Suprapubic skin (tissue), 4 donors: ENCODE data around the gene PTGR3. TPM values are rescaled to one million over a fixed set of nuclear protein-coding genes. Genes with fewer than 3 reads are reported as not detected.

Experiments
- DNase-seq, 2 donors: peaks; one replicate each; pipeline ENCODE4 v3.0.0-alpha.2; 2019; ENCODE audit warnings: low spot score in 2 of 2
- H3K27ac ChIP-seq: fragments of 200-600 bp; sonication (generic); one replicate; pipeline ENCODE4 v1.5.1; 2019
- H3K27me3 ChIP-seq: fragments of 200-600 bp; sonication (generic); one replicate; pipeline ENCODE4 v1.5.1; 2019
- H3K36me3 ChIP-seq: fragments of 200-600 bp; sonication (generic); one replicate; pipeline ENCODE4 v1.5.1; 2019
- H3K4me1 ChIP-seq: fragments of 200-600 bp; sonication (generic); one replicate; pipeline ENCODE4 v1.5.1; 2019
- H3K4me3 ChIP-seq: fragments of 200-600 bp; sonication (generic); one replicate; pipeline ENCODE4 v1.5.1; 2019; ENCODE audit warnings: mild to moderate bottlenecking
- H3K9me3 ChIP-seq: fragments of 200-600 bp; sonication (generic); one replicate; pipeline ENCODE4 v1.5.1; 2019
- EP300 ChIP-seq: sonication (generic); formaldehyde crosslinking; IDR thresholded peaks from one replicate; pipeline ENCODE4 v1.6.1; 2017; ENCODE audit warnings: antibody characterized with exemption
- POLR2A ChIP-seq, 2 donors: fragments of 450-650 bp; IDR thresholded peaks; one replicate each; pipeline ENCODE4 v1.6.1; 2017; ENCODE audit warnings: antibody characterized with exemption in 2 of 2, mild to moderate bottlenecking in 2 of 2, moderate library complexity in 2 of 2
- POLR2AphosphoS5 ChIP-seq, 3 donors: sonication (generic); formaldehyde crosslinking; IDR thresholded peaks; one replicate each; pipeline ENCODE4 v1.6.1; 2017; ENCODE audit warnings: antibody characterized with exemption in 3 of 3
- WGBS: methylation state at CpG from one replicate; pipeline ENCODE4 v1.1.5; 2018; 5-methylcytosine and 5-hydroxymethylcytosine counted together
- total RNA-seq, 4 donors: library from RNA; depleted of rRNA; stranded (reverse); fragments of >200 nt; gene quantifications; one replicate each; pipeline ENCODE4 v1.1.0, GENCODE V29; 2016
- TF ChIP-seq, protein P1 (sequence below), 2 donors: fragments of 200-600 bp in 1 of 2; fragments of 450-650 bp in 1 of 2; sonication (generic) in 1 of 2; IDR thresholded peaks; one replicate each; pipeline ENCODE4 v1.5.1; 2016 to 2019; ENCODE audit warnings: antibody characterized with exemption in 2 of 2, mild to moderate bottlenecking in 1 of 2, moderate library complexity in 1 of 2

Gene PTGR3
- total RNA-seq, 4 donors from 2014 or later, result 14.0 to 20.4 (median 15.5) TPM

DNA sequence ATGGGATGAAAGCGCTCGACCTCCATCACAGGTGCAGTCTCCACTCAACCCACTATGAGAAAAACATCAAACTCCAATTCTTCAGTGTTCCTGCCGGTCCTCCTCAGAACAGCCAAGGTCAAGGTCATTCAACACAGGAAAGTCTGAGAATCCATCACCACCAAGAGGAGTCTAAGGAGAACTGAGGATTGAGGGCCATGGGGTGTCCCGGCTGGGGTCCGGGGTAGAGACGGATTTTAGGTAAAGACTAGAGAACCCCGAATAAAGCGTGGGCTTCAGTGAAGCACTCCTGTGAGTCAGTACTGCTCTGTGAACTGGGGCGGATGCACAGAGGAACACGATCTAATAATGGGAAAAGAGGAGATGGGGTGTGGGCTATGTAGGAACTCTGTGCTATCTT, 41.8 kb downstream of the PTGR3 start:
- DNase-seq, result no peak
- H3K27ac ChIP-seq, result no peak overlapping the region
- no peaks in the 10 kb centered on the region for H3K27me3 ChIP-seq
- no peak overlapping the region for H3K4me3 ChIP-seq
- no peak for TF ChIP-seq EP300
- TF ChIP-seq, protein P1, sequence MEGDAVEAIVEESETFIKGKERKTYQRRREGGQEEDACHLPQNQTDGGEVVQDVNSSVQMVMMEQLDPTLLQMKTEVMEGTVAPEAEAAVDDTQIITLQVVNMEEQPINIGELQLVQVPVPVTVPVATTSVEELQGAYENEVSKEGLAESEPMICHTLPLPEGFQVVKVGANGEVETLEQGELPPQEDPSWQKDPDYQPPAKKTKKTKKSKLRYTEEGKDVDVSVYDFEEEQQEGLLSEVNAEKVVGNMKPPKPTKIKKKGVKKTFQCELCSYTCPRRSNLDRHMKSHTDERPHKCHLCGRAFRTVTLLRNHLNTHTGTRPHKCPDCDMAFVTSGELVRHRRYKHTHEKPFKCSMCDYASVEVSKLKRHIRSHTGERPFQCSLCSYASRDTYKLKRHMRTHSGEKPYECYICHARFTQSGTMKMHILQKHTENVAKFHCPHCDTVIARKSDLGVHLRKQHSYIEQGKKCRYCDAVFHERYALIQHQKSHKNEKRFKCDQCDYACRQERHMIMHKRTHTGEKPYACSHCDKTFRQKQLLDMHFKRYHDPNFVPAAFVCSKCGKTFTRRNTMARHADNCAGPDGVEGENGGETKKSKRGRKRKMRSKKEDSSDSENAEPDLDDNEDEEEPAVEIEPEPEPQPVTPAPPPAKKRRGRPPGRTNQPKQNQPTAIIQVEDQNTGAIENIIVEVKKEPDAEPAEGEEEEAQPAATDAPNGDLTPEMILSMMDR (IDR thresholded peaks at IDR 0.05), result no peak
- TF ChIP-seq POLR2AphosphoS5 (IDR thresholded peaks at IDR 0.05), result no peak
- TF ChIP-seq POLR2A (IDR thresholded peaks at IDR 0.05), result no peak
- H3K4me1 ChIP-seq, result no peaks in the 10 kb centered on the region
- no peaks in the 10 kb centered on the region for H3K9me3 ChIP-seq
- H3K36me3 ChIP-seq, result no peaks in the 10 kb centered on the region
- WGBS, result 94% methylated on average over 10 of the region's 10 CpGs

DNA sequence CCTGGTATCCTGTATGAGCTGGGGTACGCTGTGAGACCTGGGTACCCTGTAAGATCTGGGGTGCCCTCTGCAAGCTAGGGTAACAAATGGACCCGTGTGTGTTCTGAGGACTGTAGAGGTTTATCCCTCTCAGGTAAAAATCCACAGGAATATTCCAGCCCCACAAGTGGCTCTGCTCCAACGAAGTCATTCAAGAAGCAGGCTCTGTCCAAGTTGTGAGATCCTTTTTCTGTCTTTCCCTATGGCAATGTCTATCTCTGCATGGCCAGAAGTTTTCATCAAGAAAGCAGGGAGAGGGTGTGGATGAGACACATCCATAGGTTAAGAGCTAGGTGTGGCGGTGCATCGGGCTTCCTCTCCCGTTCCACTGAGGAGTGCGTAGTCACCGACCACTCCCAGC, 43.0 kb downstream of the PTGR3 start:
- Histone ChIP-seq H3K36me3 (no peaks in the 10 kb centered on the region), H3K9me3 (no peaks in the 10 kb centered on the region), H3K4me1 (no peaks in the 10 kb centered on the region), H3K4me3 (no peak overlapping the region), H3K27ac (no peak overlapping the region), H3K27me3 (no peaks in the 10 kb centered on the region)
- DNase-seq, result no peak
- TF ChIP-seq POLR2A (IDR thresholded peaks at IDR 0.05), result no peak
- TF ChIP-seq, protein P1 (IDR thresholded peaks at IDR 0.05), result no peak
- TF ChIP-seq POLR2AphosphoS5 (IDR thresholded peaks at IDR 0.05), result no peak
- TF ChIP-seq EP300, result no peak
- WGBS, result 99% methylated on average over 8 of the region's 8 CpGs

DNA sequence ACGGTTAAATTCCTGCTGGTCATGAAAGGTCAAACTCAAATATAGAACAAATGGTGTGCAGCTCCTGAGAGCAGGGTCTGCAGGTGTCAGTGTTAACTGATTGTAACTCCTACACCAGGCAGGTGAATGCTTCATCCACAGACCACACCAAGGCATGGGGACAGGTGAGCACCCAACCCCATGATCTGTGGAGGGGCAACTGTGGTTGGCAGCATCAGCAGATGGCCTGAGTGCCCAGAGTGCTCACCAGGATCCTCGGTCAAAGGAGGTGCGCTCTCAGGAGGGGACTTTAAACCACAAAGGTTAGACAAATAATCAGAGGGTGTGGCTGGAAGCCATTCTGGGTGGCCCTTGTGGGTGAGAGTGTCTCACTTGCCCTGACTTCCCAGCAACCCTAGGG, 44.5 kb downstream of the PTGR3 start:
- Histone ChIP-seq H3K27me3 (no peaks in the 10 kb centered on the region), H3K4me1 (no peaks in the 10 kb centered on the region), H3K27ac (no peak overlapping the region), H3K36me3 (no peaks in the 10 kb centered on the region), H3K4me3 (no peak overlapping the region), H3K9me3 (no peaks in the 10 kb centered on the region)
- whole genome bisulfite sequencing, result 93% methylated on average over 1 of the region's 3 CpGs
- TF ChIP-seq POLR2A (IDR thresholded peaks at IDR 0.05) (no peak), EP300 (no peak), POLR2AphosphoS5 (IDR thresholded peaks at IDR 0.05) (no peak)
- TF ChIP-seq, protein P1 (IDR thresholded peaks at IDR 0.05), result no peak
- no peak for DNase-seq

DNA sequence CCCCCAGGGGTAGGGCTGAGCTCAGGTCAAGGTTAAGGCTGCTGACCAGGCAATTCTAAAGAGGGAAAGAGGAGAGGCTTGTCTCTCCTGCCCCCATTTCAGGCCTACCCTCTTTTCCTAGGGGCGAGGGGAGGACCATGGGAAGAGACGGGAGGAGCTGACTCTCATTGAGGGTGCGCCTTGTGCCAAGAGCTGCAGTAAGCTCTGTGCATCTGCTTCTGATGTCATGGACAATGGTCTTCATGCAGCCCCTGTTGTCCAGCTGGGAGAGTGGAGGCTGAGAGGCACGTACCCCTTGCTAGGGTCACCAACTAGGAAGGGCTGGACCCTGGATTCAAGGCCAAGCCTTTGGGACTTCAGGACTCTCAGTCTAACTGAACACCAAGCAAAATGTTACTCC, 45.2 kb downstream of the PTGR3 start:
- TF ChIP-seq, protein P1 (IDR thresholded peaks at IDR 0.05), result no peak
- TF ChIP-seq EP300 (no peak), POLR2A (IDR thresholded peaks at IDR 0.05) (no peak), POLR2AphosphoS5 (IDR thresholded peaks at IDR 0.05) (no peak)
- Histone ChIP-seq H3K27me3 (no peaks in the 10 kb centered on the region), H3K27ac (no peak overlapping the region), H3K36me3 (no peaks in the 10 kb centered on the region), H3K9me3 (no peaks in the 10 kb centered on the region), H3K4me1 (no peaks in the 10 kb centered on the region), H3K4me3 (no peak overlapping the region)
- no peak for DNase-seq
- WGBS, result 86% methylated on average over 4 of the region's 4 CpGs

DNA sequence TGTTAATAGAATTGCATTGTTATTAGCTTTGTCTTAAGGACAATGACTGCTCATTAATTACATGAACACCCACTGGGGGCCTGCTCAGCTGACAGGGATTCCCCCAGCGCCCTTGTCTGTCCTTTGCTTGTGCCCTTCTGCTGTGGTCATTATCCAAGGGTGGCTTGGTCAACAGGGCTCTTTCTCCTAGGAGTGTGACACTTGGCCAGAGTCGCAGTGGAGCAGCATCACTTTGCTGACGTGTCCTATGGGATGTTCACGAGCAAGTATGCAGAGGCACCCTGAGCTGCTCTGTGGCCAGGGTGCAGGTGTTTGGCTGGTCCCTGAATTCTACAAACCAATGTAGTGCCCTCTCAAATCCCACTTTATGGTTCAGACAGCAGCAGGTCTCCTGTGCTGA, 46.0 kb downstream of the PTGR3 start:
- H3K36me3 ChIP-seq, result no peaks in the 10 kb centered on the region
- 90% methylated on average over 2 of the region's 4 CpGs for WGBS
- no peak overlapping the region for H3K4me3 ChIP-seq
- DNase-seq, result no peak
- no peaks in the 10 kb centered on the region for H3K27me3 ChIP-seq
- H3K4me1 ChIP-seq, result no peaks in the 10 kb centered on the region
- no peak overlapping the region for H3K27ac ChIP-seq
- TF ChIP-seq POLR2AphosphoS5 (IDR thresholded peaks at IDR 0.05) (no peak), POLR2A (IDR thresholded peaks at IDR 0.05) (no peak), EP300 (no peak)
- TF ChIP-seq, protein P1 (IDR thresholded peaks at IDR 0.05), result no peak
- no peaks in the 10 kb centered on the region for H3K9me3 ChIP-seq
